RWPE1 (cell line): ENCODE data around the gene CEP135.

Experiments used
- CTCF ChIA-PET: fragments of 350-600 bp; sonication (Branson Sonifier 250); formaldehyde crosslinking; extraction: SDS; loops from one replicate; lab custom pipeline; 2021; lab: Yijun Ruan, JAX
- POLR2A ChIA-PET: fragments of 400-600 bp; formaldehyde crosslinking; extraction: SDS; loops from one replicate; lab custom pipeline; 2020; ENCODE audit warnings: antibody characterized with exemption; ENCODE audit not compliant: low non-redundant PET; lab: Yijun Ruan, JAX
- DNase-seq: peaks from one replicate; pipeline ENCODE4 v3.0.0; 2012; ENCODE audit warnings: low spot score
- H3K27ac ChIP-seq: fragments of 450-650 bp; 2 replicates; pipeline ENCODE4 v1.5.1; 2017
- CTCF ChIP-seq: fragments of 450-650 bp; conservative IDR thresholded peaks from 2 replicates; pipeline ENCODE4 v1.5.1; 2017; ENCODE audit warnings: low read depth, mild to moderate bottlenecking

CEP135 gene

DNA sequence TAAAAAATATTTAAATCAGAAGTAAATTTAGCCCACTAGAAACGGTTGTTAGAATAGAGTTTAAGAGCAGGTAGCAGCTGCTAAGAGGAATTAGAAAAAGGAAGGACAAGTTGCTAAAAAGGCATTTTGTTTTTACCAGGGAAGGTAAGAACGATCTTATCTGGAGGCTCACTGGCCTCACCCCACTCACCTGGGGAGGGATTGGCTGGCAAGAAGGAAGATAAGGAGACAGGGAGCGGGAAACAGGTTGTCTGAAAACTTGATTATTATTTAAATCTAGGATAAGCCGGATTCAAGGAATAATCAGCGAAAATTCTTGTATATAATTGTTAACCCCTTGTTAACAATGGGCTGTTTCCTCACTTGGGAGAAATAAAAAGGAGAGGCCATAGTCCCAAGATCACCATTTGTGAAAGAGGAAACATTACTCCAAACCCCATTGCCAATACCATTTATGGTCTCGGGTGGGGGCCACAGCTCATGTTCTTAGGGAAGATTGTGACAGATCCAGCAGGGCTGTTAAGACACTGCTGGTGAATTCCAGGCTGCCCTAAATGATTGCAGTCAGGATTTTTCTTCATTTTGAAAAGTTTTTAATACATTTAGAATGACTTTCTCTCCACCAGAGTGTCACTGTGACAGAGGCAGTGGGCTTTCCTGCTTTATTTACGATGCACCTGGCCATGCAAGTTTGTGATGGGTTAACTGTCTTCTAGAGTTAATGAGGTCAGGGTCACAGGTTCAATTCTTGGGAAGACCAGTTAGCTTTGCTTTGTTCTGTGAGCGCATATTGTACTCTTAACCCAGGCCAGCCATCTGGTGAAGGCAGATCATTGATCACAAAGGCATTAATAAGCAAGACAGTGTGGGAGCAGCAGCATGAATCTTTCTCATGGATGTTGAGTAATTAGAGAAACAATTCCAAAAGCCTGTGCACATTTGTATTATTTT lies 106.6 kb downstream of the CEP135 start:
- POLR2A ChIA-PET, result no interaction called here
- DNase-seq, result no peak
- no peak overlapping the region for H3K27ac ChIP-seq
- no peak for TF ChIP-seq CTCF
- CTCF ChIA-PET, result no interaction called here

GRCh38 chr4:56055991-56056390 lies 107.2 kb downstream of the CEP135 start:
- no peak overlapping the region for H3K27ac ChIP-seq
- TF ChIP-seq CTCF, result no peak
- no peak for DNase-seq
- ChIA-PET CTCF (no interaction called here), POLR2A (no interaction called here)

DNA sequence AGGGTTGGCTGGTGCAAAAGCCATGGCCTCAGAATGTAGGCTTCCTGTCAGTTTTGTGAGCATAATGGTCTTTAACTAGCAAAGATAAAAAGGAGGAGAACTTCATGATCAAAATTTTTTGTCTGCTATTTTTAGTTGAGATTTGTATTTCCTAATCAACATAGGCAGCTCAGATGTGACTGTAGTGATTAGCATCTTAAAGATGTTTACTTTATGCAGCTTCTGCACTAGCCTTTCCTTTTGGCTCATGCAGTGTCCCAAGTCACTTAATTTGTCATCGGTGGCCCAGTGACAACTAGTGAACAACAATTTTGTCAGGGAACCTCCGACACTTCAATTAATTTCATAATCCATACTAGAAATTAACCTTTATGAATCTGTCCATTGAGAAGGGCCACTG lies 109.8 kb downstream of the CEP135 start:
- TF ChIP-seq CTCF, result no peak
- H3K27ac ChIP-seq, result no peak overlapping the region
- ChIA-PET POLR2A (no interaction called here), CTCF (no interaction called here)
- DNase-seq, result no peak

DNA sequence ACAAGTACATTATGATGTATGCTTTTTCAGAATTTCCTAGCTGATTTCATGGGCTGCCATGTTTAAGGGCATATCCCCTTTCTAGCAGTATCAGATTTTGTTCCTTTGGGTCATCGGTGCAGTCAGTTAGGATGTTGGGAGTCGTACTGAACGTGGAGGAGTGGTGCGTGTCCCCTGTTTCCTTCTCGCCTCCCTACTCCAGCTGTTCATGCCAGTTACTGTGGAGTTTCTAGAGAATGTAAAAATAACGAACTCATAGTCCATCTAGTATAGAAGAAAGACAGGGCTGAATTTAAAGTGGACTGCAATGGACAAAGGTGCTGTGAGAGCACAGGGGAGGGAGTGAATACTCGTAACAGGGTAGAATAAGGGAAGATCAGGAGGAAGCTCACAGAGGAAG lies 111.3 kb downstream of the CEP135 start:
- POLR2A ChIA-PET, result no interaction called here
- TF ChIP-seq CTCF, result no peak
- CTCF ChIA-PET, result interaction anchor here (0.7 kb wide), 1 partner anchor 10 kb away, joined by 3 read pairs; no protein-coding TSS in a partner anchor
- no peak overlapping the region for H3K27ac ChIP-seq
- DNase-seq, result no peak

DNA sequence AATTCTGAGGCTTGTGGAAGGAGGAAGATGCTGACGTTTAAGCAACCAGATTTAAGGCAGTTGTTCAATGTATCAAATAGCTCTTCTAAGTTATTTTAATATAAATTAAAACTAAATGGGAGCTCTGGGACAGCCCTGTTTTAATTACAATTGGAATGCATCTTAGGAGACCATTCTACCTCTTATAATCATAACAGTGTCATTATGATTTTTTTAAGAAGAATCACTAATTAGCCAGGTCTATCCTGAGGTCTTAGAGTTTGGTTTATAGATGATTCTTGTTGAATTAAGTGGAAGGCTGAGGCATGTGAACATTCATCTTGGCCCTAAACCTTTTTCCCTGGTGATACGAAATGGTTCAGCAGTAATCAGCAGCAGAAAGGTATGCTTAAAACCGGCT lies 113.4 kb downstream of the CEP135 start:
- POLR2A ChIA-PET, result no interaction called here
- no peak for DNase-seq
- TF ChIP-seq CTCF, result no peak
- H3K27ac ChIP-seq, result no peak overlapping the region
- CTCF ChIA-PET, result no interaction called here

DNA sequence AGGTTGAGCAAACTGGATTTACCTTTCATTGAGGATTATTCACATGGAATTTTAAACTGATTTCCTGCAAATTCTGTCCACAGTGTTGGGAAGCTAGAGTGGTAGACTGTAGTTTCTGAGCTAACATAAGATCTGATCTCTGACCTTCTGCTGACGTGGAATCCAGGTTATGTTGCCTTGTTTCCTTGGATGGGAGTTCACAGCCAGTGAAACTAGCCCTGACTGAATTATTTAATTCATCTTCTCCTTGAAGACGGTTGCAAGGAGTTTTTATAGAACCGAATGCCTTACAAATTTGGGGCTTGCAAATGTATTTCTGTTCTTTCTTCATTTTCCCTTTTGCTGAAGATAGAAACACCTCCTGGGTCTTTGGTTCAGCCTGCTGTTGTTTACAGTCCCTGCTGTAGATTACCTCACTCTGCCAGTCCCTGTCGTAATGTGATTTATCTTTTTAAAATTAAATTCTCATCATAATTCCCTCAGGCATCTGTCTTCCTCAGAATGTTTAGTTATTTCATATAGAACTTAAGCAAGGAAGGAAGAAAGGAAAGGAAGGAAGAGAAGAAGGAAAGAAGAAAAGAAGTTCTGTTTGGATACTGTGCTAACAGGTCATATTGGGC lies 113.9 kb downstream of the CEP135 start:
- ChIA-PET CTCF (no interaction called here), POLR2A (no interaction called here)
- TF ChIP-seq CTCF, result no peak
- H3K27ac ChIP-seq, result no peak overlapping the region
- no peak for DNase-seq
